ENCODE data around the gene RASA2. TPM values are rescaled to one million over a fixed set of nuclear protein-coding genes. Genes with fewer than 3 reads are reported as not detected.

The RASA2 gene
- polyA plus RNA-seq, 1 donor from 2014 or later, result 37.5 TPM

- Histone ChIP-seq H4K20me1 (ENCODE audit: insufficient read depth) (no peaks in the 10 kb centered on the region), H3K27me3 (ENCODE audit: insufficient read depth, low read depth, low read length) (no peaks in the 10 kb centered on the region), H3K4me2 (ENCODE audit: low read length) (no peak overlapping the region), H3F3A (ENCODE audit: insufficient read depth, low read length, poor library complexity, severe bottlenecking) (no peaks in the 10 kb centered on the region), H3K9me3 (ENCODE audit: low read length) (no peaks in the 10 kb centered on the region), H3K36me3 (ENCODE audit: insufficient read depth, low read length) (no peaks in the 10 kb centered on the region), H3K4me3 (ENCODE audit: low read length) (no peak overlapping the region), H3K9ac (ENCODE audit: low read length) (no peak overlapping the region), H3K9me2 (ENCODE audit: insufficient read depth, low read length) (no peaks in the 10 kb centered on the region), H3K79me2 (replicated peaks; ENCODE audit: insufficient read depth, low read length) (no peaks in the 10 kb centered on the region), H2AFZ (ENCODE audit: low read depth, low read length) (no peak overlapping the region), H3K27ac (ENCODE audit: low read length) (no peak overlapping the region)
- no peak for TF ChIP-seq MXI1 (conservative IDR thresholded peaks at IDR 0.05; ENCODE audit: poor library complexity, severe bottlenecking)
- TF ChIP-seq, protein P1, sequence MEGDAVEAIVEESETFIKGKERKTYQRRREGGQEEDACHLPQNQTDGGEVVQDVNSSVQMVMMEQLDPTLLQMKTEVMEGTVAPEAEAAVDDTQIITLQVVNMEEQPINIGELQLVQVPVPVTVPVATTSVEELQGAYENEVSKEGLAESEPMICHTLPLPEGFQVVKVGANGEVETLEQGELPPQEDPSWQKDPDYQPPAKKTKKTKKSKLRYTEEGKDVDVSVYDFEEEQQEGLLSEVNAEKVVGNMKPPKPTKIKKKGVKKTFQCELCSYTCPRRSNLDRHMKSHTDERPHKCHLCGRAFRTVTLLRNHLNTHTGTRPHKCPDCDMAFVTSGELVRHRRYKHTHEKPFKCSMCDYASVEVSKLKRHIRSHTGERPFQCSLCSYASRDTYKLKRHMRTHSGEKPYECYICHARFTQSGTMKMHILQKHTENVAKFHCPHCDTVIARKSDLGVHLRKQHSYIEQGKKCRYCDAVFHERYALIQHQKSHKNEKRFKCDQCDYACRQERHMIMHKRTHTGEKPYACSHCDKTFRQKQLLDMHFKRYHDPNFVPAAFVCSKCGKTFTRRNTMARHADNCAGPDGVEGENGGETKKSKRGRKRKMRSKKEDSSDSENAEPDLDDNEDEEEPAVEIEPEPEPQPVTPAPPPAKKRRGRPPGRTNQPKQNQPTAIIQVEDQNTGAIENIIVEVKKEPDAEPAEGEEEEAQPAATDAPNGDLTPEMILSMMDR (IDR thresholded peaks at IDR 0.05; ENCODE audit: poor library complexity, severe bottlenecking), result no peak
- TF ChIP-seq TAF1 (IDR thresholded peaks at IDR 0.05; ENCODE audit: low read depth), result no peak
Measured at GRCh38 chr3:141529256-141529655, 42.4 kb downstream of the RASA2 start.

DNA sequence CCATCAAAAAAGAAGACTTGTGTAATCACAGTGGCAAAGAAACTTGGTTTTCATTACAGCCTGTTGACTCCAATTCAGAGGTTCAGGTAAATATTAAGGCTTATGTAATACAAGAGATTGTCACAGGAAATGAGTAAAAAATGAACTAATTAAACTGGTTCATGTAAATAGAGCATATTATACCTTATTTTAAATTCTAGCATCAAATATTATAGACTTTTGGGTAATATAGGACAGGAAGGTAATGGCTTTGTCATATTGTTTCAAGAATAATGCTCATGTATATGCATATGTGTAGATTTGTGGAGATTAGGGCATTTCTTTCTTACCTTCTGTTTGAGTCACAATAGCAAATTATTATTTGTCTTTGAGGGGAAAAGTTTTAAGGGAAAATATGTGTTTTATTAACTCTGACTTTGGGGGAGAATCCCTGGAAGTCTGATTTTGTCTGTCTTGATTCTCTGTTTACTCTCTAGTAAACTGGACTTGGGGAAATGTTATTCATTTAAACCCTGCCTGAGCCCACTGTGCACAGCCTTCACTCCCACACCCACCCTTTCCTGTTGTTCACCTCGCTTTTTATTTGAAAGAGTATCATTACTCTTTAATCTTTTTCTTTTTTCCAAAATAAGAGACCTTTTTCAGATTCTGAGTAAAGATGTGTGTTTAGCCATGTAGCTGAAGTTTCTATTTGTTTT, 43.0 kb downstream of the RASA2 start:
- no peaks in the 10 kb centered on the region for H3K79me2 ChIP-seq (replicated peaks; ENCODE audit: insufficient read depth, low read length)
- no peaks in the 10 kb centered on the region for H4K20me1 ChIP-seq (ENCODE audit: insufficient read depth)
- no peak overlapping the region for H3K4me3 ChIP-seq (ENCODE audit: low read length)
- H3K9ac ChIP-seq (ENCODE audit: low read length), result no peak overlapping the region
- no peaks in the 10 kb centered on the region for H3F3A ChIP-seq (ENCODE audit: insufficient read depth, low read length, poor library complexity, severe bottlenecking)
- H2AFZ ChIP-seq (ENCODE audit: low read depth, low read length), result no peak overlapping the region
- no peak overlapping the region for H3K4me2 ChIP-seq (ENCODE audit: low read length)
- no peaks in the 10 kb centered on the region for H3K27me3 ChIP-seq (ENCODE audit: insufficient read depth, low read depth, low read length)
- H3K9me2 ChIP-seq (ENCODE audit: insufficient read depth, low read length), result no peaks in the 10 kb centered on the region
- no peaks in the 10 kb centered on the region for H3K9me3 ChIP-seq (ENCODE audit: low read length)
- H3K27ac ChIP-seq (ENCODE audit: low read length), result no peak overlapping the region
- TF ChIP-seq, protein P1 (IDR thresholded peaks at IDR 0.05; ENCODE audit: poor library complexity, severe bottlenecking), result no peak
- no peak for TF ChIP-seq EZH2 (IDR thresholded peaks at IDR 0.05; ENCODE audit: borderline replicate concordance, insufficient read depth, low read length, poor library complexity, severe bottlenecking)
- no peak for TF ChIP-seq RAD21 (conservative IDR thresholded peaks at IDR 0.05)
- no peak for TF ChIP-seq REST (IDR thresholded peaks at IDR 0.05; ENCODE audit: borderline replicate concordance)
- no peak for TF ChIP-seq MXI1 (conservative IDR thresholded peaks at IDR 0.05; ENCODE audit: poor library complexity, severe bottlenecking)
- no peak for TF ChIP-seq EP300 (conservative IDR thresholded peaks at IDR 0.05; ENCODE audit: poor library complexity, severe bottlenecking)
- TF ChIP-seq POLR2AphosphoS5 (IDR thresholded peaks at IDR 0.05), result no peak
- no peak for TF ChIP-seq SMC3 (conservative IDR thresholded peaks at IDR 0.05; ENCODE audit: poor library complexity)
- TF ChIP-seq TAF1 (IDR thresholded peaks at IDR 0.05; ENCODE audit: low read depth), result no peak
- H3K36me3 ChIP-seq (ENCODE audit: insufficient read depth, low read length), result no peaks in the 10 kb centered on the region
